Duodenal mucosa (tissue), 2 donors: Measurements from ENCODE around the gene LRRC74B.
"Not testable (repeated sequence)": the region's sequence is repeated elsewhere in the genome, so short reads cannot be mapped to it uniquely, and the experiment has no call there.

Experiments used
- H3K27ac ChIP-seq: one replicate; pipeline ENCODE4 v1.7.0; 2013; ENCODE audit warnings: low read depth, low read length
- H3K27me3 ChIP-seq, 2 donors: one replicate each; pipeline ENCODE4 v1.7.0; 2013; ENCODE audit warnings: low read length in 2 of 2, control low read depth in 1 of 2; ENCODE audit not compliant: insufficient read depth in 2 of 2, control insufficient read depth in 1 of 2
- H3K36me3 ChIP-seq, 2 donors: one replicate each; pipeline ENCODE4 v1.7.0; 2013; ENCODE audit warnings: low read length in 2 of 2, control low read depth in 1 of 2; ENCODE audit not compliant: insufficient read depth in 2 of 2, control insufficient read depth in 1 of 2
- H3K4me1 ChIP-seq, 2 donors: one replicate each; pipeline ENCODE4 v1.7.0; 2013; ENCODE audit warnings: low read length in 2 of 2, control low read depth in 1 of 2; ENCODE audit not compliant: insufficient read depth in 2 of 2, control insufficient read depth in 1 of 2
- H3K4me3 ChIP-seq, 2 donors: one replicate each; pipeline ENCODE4 v1.7.0; 2013; ENCODE audit warnings: low read length in 2 of 2, low read depth in 1 of 2
- H3K9ac ChIP-seq, 2 donors: one replicate each; pipeline ENCODE4 v1.7.0; 2013; ENCODE audit warnings: low read length in 2 of 2, low read depth in 1 of 2
- H3K9me3 ChIP-seq, 2 donors: one replicate each; pipeline ENCODE4 v1.7.0; 2013; ENCODE audit warnings: low read length in 2 of 2, control low read depth in 1 of 2; ENCODE audit not compliant: control insufficient read depth in 1 of 2

Gene LRRC74B

DNA sequence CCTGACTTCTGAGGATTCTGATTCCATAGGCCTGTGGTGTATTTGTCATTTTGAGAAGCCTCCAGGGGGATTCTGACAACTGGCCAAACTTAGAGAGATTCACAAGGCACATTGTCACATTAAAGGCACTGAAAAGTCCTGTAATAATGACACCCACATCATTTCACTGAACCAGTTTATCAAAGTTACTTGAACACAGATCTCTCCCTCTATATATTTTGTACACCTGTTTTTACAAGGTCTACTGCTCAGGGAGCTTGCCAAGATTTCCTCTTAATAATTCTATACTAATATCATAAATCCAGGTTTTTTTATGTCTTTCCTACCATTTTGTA, 50.0 kb downstream of the LRRC74B start:
- H3K9me3 ChIP-seq = no peaks in the 10 kb centered on the region
- no peaks in the 10 kb centered on the region for H3K36me3 ChIP-seq
- no peak overlapping the region for H3K4me3 ChIP-seq
- no peaks in the 10 kb centered on the region for H3K27me3 ChIP-seq
- H3K9ac ChIP-seq = no peak overlapping the region
- no peak overlapping the region for H3K27ac ChIP-seq
- no peaks in the 10 kb centered on the region for H3K4me1 ChIP-seq

GRCh38 chr22:21096878-21097277, 51.1 kb downstream of the LRRC74B start:
- not testable (repeated sequence) for H3K27me3 ChIP-seq, H3K4me1 ChIP-seq, H3K36me3 ChIP-seq, H3K27ac ChIP-seq, H3K9ac ChIP-seq, H3K4me3 ChIP-seq, H3K9me3 ChIP-seq

DNA sequence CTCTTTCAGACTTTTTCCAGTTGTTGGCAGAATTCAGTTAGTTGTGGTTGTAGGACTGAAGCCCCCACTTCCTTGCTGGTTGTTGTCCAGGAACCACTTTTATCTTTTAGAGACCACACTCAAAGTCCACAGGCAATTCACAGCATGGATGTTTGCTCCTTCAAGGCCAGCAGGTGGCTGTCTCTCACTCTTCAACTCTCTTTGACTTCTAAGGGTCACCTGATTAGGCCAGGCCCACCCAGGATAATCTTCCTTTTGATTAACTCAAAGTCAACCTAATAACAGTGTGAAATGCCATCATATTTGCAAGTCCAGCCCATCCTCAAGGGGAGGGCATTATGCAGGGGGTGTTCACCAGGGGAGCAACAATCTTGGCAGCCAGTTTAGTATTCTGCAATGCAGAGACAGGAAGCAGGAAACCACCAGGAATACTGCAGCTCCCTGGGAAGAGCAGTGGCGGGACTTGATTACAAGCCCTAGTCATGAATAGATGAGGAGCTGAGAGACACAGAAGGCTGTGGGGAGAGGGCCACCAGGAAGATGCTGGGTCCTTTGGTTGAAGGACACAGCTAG, 52.4 kb downstream of the LRRC74B start:
- H3K36me3 ChIP-seq = no peaks in the 10 kb centered on the region
- no peak overlapping the region for H3K27ac ChIP-seq
- no peaks in the 10 kb centered on the region for H3K4me1 ChIP-seq
- H3K9me3 ChIP-seq = no peaks in the 10 kb centered on the region
- peaks cover 0 to 5% of the 10 kb centered on the region in 2 donors for H3K27me3 ChIP-seq
- H3K9ac ChIP-seq = no peak overlapping the region
- no peak overlapping the region for H3K4me3 ChIP-seq

GRCh38 chr22:21099578-21099977, 53.8 kb downstream of the LRRC74B start:
- Histone ChIP-seq H3K27ac (no peak overlapping the region), H3K9me3 (no peaks in the 10 kb centered on the region), H3K4me1 (no peaks in the 10 kb centered on the region), H3K9ac (no peak overlapping the region), H3K36me3 (no peaks in the 10 kb centered on the region), H3K4me3 (no peak overlapping the region), H3K27me3 (peaks cover 0 to 5% of the 10 kb centered on the region in 2 donors)

GRCh38 chr22:21100149-21101032, 54.6 kb downstream of the LRRC74B start:
- Histone ChIP-seq H3K9me3 (no peaks in the 10 kb centered on the region), H3K4me3 (no peak overlapping the region), H3K9ac (no peak overlapping the region), H3K27me3 (peaks cover 0 to 5% of the 10 kb centered on the region in 2 donors), H3K27ac (no peak overlapping the region), H3K4me1 (no peaks in the 10 kb centered on the region), H3K36me3 (no peaks in the 10 kb centered on the region)

DNA sequence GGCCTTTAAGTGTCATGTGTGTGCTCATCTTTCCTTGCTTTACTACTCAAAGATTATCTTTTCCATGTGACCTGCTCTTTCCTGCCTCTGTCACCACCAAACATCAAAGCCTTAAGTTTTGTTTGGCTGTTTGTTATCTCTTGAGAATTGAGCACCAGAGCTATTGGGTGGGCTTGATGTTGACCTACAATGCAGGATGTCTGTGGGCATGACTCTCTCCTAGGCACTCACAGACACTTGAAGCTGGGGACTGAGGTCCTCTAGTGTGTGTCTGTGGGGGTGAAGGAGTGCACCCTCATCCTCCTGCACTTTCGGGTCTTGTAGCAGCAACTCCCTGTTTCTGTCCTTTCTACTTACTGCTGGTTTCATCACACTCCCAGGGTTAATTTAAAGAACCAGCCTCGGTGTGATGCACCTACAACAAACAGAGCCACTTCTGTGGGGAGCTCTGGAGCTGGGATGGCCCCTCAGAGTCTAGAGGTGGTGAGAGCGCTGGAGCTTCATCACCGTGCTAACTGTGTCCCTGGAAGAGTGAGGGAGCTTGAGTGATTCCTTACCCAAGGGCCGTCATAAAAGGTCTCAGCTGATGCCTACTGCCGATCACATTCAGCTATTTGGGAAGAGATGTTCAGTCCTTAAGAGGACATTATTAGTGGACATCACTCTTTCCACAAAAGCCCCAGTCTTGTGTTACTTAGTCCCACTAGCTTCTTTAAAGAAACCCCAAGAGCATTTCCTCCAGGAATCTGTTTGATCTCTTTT, 56.3 kb downstream of the LRRC74B start:
- Histone ChIP-seq H3K36me3 (no peaks in the 10 kb centered on the region), H3K4me3 (no peak overlapping the region), H3K4me1 (no peaks in the 10 kb centered on the region), H3K9ac (no peak overlapping the region), H3K27me3 (peaks cover 0 to 5% of the 10 kb centered on the region in 2 donors), H3K9me3 (no peaks in the 10 kb centered on the region), H3K27ac (no peak overlapping the region)

DNA sequence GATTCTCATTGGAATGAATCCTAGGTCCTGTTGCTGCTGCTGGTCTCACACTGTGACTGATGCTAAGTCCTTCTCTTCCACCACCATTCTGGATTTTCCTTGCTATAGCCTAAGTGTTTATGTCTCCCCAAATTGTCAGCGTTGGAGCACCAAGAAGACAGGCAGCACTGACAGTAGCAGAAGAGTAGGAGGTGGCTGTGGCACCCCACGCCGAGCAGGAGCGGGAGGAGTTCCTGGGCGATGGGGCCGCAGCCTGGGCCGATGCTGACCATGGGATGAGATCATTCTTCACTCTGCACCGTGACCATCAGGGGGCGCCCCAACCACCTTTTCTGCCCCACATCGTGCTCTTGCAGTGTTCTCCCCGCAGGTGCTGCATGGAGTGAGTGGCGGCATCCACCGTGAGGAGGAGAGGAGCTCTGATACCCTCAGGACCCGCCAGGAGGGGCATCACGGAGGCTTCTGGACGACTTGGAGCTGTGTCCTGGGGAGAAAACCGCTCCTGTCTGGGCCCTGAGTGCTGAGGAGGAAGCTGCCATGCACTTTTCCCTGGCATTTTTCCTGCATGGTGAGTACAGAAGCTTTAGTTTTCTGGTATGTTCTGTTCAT, 57.0 kb downstream of the LRRC74B start:
- Histone ChIP-seq H3K36me3 (no peaks in the 10 kb centered on the region), H3K9me3 (no peaks in the 10 kb centered on the region), H3K4me3 (no peak overlapping the region), H3K4me1 (no peaks in the 10 kb centered on the region), H3K9ac (no peak overlapping the region), H3K27me3 (peaks cover 0 to 5% of the 10 kb centered on the region in 2 donors), H3K27ac (no peak overlapping the region)

GRCh38 chr22:21103633-21104032, 57.9 kb downstream of the LRRC74B start:
- no peak overlapping the region for H3K9ac ChIP-seq
- no peaks in the 10 kb centered on the region for H3K36me3 ChIP-seq
- H3K27ac ChIP-seq = no peak overlapping the region
- no peaks in the 10 kb centered on the region for H3K4me1 ChIP-seq
- H3K4me3 ChIP-seq = no peak overlapping the region
- H3K9me3 ChIP-seq = no peaks in the 10 kb centered on the region
- H3K27me3 ChIP-seq = peaks cover 0 to 5% of the 10 kb centered on the region in 2 donors

DNA sequence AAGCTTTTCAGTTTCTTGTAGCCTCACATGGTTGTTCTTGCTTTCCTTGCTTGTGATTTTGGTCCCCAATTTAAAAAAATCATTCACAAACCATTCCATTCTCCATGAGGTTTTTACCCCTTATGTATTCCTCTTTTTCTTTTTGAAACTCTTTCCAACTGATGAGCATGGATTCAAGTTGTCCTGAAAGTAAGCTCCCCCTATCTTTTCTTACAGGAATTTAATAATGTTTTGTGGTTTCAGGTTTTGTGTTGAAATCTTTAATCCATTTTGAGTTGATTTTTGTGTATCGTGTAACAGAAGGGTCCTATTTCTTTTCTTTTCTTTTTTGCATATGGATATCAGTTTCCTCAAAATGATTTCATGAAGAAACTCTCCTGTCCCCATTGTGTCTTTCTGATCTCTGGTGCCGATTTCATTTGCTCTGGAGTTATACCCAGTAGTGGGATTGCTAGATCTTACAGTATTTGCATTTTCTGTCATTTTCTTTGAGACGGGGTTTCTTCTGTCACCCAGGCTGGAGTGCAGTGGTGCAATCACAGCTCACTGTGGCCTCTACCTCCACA, 58.5 kb downstream of the LRRC74B start:
- H3K4me3 ChIP-seq = no peak overlapping the region
- H3K36me3 ChIP-seq = no peaks in the 10 kb centered on the region
- no peaks in the 10 kb centered on the region for H3K9me3 ChIP-seq
- H3K27me3 ChIP-seq = peaks cover 0 to 5% of the 10 kb centered on the region in 2 donors
- no peaks in the 10 kb centered on the region for H3K4me1 ChIP-seq
- H3K9ac ChIP-seq = no peak overlapping the region
- no peak overlapping the region for H3K27ac ChIP-seq
